Suppressor macrophage treated with lipopolysaccharide for 4 hours (primary cell): Measurements from ENCODE around the gene LYSMD3.
"Not testable (repeated sequence)": the region's sequence is repeated elsewhere in the genome, so short reads cannot be mapped to it uniquely, and the experiment has no call there.

ENCODE experiments used
- DNase-seq: peaks from one replicate; pipeline ENCODE4 v3.0.0-alpha.2; 2020

Gene LYSMD3

GRCh38 chr5:90529194-90529938 lies at the start of gene LYSMD3:
Gene LYSMD3 (minus strand): TSS chr5:90529584. CDS start chr5:90525289, 4,295 bp downstream.
- DNase-seq, result peak; percentile 97

GRCh38 chr5:90576566-90576965 lies 47.2 kb upstream of the LYSMD3 start:
- not testable (repeated sequence) for DNase-seq

GRCh38 chr5:90575712-90576111 lies 46.3 kb upstream of the LYSMD3 start:
- DNase-seq, result no peak

GRCh38 chr5:90571147-90571773 lies 41.9 kb upstream of the LYSMD3 start:
- no peak for DNase-seq

- DNase-seq, result no peak
Measured at GRCh38 chr5:90570034-90570433, 40.6 kb upstream of the LYSMD3 start.

- DNase-seq, result no peak
Measured at GRCh38 chr5:90569084-90569483, 39.7 kb upstream of the LYSMD3 start.

- DNase-seq, result no peak
Measured at GRCh38 chr5:90565491-90565890, 36.1 kb upstream of the LYSMD3 start.

GRCh38 chr5:90563108-90563507 lies 33.7 kb upstream of the LYSMD3 start:
- no peak for DNase-seq

GRCh38 chr5:90562341-90562740 lies 33.0 kb upstream of the LYSMD3 start:
- no peak for DNase-seq

GRCh38 chr5:90561766-90562165 lies 32.4 kb upstream of the LYSMD3 start:
- DNase-seq, result no peak

- no peak for DNase-seq
Measured at GRCh38 chr5:90560771-90561170, 31.4 kb upstream of the LYSMD3 start.

- DNase-seq, result no peak
Measured at GRCh38 chr5:90558344-90559192, 29.2 kb upstream of the LYSMD3 start, which contains the start of gene ADGRV1. Gene ADGRV1 (plus strand): TSS chr5:90558797. CDS start chr5:90558896, 99 bp downstream.

GRCh38 chr5:90557871-90558270 lies 28.5 kb upstream of the LYSMD3 start:
- no peak for DNase-seq

GRCh38 chr5:90557391-90557790 lies 28.0 kb upstream of the LYSMD3 start:
- DNase-seq, result no peak

GRCh38 chr5:90555666-90556065 lies 26.3 kb upstream of the LYSMD3 start:
- DNase-seq, result no peak

GRCh38 chr5:90554358-90555006 lies 25.1 kb upstream of the LYSMD3 start:
- DNase-seq, result no peak

- no peak for DNase-seq
Measured at GRCh38 chr5:90553711-90554110, 24.3 kb upstream of the LYSMD3 start.

GRCh38 chr5:90551376-90551775 lies 22.0 kb upstream of the LYSMD3 start:
- DNase-seq, result no peak

GRCh38 chr5:90550963-90551362 lies 21.6 kb upstream of the LYSMD3 start:
- peak; percentile 25 for DNase-seq

GRCh38 chr5:90549729-90550275 lies 20.4 kb upstream of the LYSMD3 start:
- no peak for DNase-seq

- no peak for DNase-seq
Measured at GRCh38 chr5:90549223-90549622, 19.8 kb upstream of the LYSMD3 start.

GRCh38 chr5:90548069-90548593 lies 18.7 kb upstream of the LYSMD3 start:
- DNase-seq, result no peak
